OCI-LY3 (cell line): Measurements from ENCODE around the gene KDM4F.
"Not testable (repeated sequence)": the region's sequence is repeated elsewhere in the genome, so short reads cannot be mapped to it uniquely, and the experiment has no call there.

ENCODE experiments used
- H2AFZ ChIP-seq: fragments of 200-600, 300-600 bp; shearing (Covaris generic); 2 replicates; pipeline ENCODE4 v1.6.0; 2014; ENCODE audit warnings: antibody characterized with exemption, low read depth, low read length
- H3K27ac ChIP-seq: fragments of 200-600, 300-600 bp; sonication (generic); 2 replicates; pipeline ENCODE4 v1.5.1; 2014; ENCODE audit warnings: mild to moderate bottlenecking, low read length, moderate library complexity, mixed read lengths
- H3K27me3 ChIP-seq: fragments of 200-600, 300-600 bp; sonication (generic); 2 replicates; pipeline ENCODE4 v1.6.1; 2014; ENCODE audit warnings: low read depth, low read length, mixed read lengths
- H3K36me3 ChIP-seq: fragments of 200-600, 300-600 bp; sonication (generic); replicated peaks from 2 replicates; pipeline ENCODE3; 2014; ENCODE audit warnings: low read depth, low read length, mixed read lengths
- H3K4me1 ChIP-seq: fragments of 300-600, 200-600 bp; sonication (generic); 2 replicates; pipeline ENCODE4 v1.6.1; 2014; ENCODE audit warnings: low read length, mixed read lengths
- H3K4me2 ChIP-seq: fragments of 200-600, 300-600 bp; sonication (generic); 2 replicates; pipeline ENCODE4 v1.6.1; 2014; ENCODE audit warnings: low read length, mixed read lengths
- H3K4me3 ChIP-seq: fragments of 300-600, 200-600 bp; sonication (generic); 2 replicates; pipeline ENCODE4 v1.5.1; 2014; ENCODE audit warnings: antibody characterized with exemption, mild to moderate bottlenecking, low read length, moderate library complexity
- H3K79me2 ChIP-seq: fragments of 300-600, 200-600 bp; shearing (Covaris generic); 2 replicates; pipeline ENCODE4 v1.6.1; 2014; ENCODE audit warnings: mild to moderate bottlenecking, low read length, mixed read lengths
- H3K9ac ChIP-seq: fragments of 300-600, 200-600 bp; shearing (Covaris generic); 2 replicates; pipeline ENCODE4 v1.6.0; 2014; ENCODE audit warnings: mild to moderate bottlenecking, low read length, moderate library complexity
- H3K9me3 ChIP-seq: fragments of 200-600, 300-600 bp; shearing (Covaris generic); 2 replicates; pipeline ENCODE4 v1.6.1; 2014; ENCODE audit warnings: low read length, mixed read lengths; ENCODE audit not compliant: insufficient read depth
- H4K20me1 ChIP-seq: fragments of 200-600, 300-600 bp; sonication (generic); 2 replicates; pipeline ENCODE4 v1.6.1; 2016; ENCODE audit warnings: low read length, mixed read lengths; ENCODE audit not compliant: insufficient read depth
- EZH2phosphoT487 ChIP-seq: fragments of 200-600 bp; shearing (Covaris generic); IDR thresholded peaks from 2 replicates; pipeline ENCODE4 v1.6.1; 2018; ENCODE audit warnings: antibody characterized with exemption, mixed run types, low read depth
- TF ChIP-seq, protein P1 (sequence below): fragments of 200-600, 300-600 bp; sonication (generic); IDR thresholded peaks from 2 replicates; pipeline ENCODE4 v1.5.1; 2014; ENCODE audit warnings: antibody characterized with exemption, low read length, low read depth

KDM4F gene

DNA sequence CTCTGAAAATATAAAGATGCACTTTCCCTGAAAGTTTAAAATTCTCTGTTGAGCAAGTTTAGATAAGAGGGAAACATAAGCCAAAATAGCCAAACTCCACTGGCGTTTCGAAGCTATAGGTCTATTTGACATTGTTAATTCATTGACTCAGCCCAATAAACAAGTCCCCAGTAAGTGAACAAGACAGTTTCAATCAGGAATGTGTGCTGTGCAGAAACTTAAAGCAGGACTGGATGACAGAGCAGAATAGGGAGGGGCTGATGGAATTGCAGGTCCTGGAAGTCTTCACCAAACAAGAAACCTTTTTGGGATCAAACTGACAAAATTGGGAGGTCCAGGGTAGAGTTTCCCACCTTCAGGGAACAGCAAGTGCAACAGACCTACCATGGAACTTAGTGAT is 33.1 kb upstream of the KDM4F start:
- Histone ChIP-seq H3K9ac (no peak overlapping the region), H4K20me1 (no peaks in the 10 kb centered on the region), H3K27me3 (no peaks in the 10 kb centered on the region), H2AFZ (no peak overlapping the region), H3K27ac (no peak overlapping the region), H3K4me2 (no peak overlapping the region), H3K9me3 (no peaks in the 10 kb centered on the region), H3K4me3 (no peak overlapping the region), H3K79me2 (no peaks in the 10 kb centered on the region), H3K4me1 (no peaks in the 10 kb centered on the region), H3K36me3 (no peaks in the 10 kb centered on the region)
- TF ChIP-seq EZH2phosphoT487, result no peak
- TF ChIP-seq, protein P1, sequence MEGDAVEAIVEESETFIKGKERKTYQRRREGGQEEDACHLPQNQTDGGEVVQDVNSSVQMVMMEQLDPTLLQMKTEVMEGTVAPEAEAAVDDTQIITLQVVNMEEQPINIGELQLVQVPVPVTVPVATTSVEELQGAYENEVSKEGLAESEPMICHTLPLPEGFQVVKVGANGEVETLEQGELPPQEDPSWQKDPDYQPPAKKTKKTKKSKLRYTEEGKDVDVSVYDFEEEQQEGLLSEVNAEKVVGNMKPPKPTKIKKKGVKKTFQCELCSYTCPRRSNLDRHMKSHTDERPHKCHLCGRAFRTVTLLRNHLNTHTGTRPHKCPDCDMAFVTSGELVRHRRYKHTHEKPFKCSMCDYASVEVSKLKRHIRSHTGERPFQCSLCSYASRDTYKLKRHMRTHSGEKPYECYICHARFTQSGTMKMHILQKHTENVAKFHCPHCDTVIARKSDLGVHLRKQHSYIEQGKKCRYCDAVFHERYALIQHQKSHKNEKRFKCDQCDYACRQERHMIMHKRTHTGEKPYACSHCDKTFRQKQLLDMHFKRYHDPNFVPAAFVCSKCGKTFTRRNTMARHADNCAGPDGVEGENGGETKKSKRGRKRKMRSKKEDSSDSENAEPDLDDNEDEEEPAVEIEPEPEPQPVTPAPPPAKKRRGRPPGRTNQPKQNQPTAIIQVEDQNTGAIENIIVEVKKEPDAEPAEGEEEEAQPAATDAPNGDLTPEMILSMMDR, result no peak

DNA sequence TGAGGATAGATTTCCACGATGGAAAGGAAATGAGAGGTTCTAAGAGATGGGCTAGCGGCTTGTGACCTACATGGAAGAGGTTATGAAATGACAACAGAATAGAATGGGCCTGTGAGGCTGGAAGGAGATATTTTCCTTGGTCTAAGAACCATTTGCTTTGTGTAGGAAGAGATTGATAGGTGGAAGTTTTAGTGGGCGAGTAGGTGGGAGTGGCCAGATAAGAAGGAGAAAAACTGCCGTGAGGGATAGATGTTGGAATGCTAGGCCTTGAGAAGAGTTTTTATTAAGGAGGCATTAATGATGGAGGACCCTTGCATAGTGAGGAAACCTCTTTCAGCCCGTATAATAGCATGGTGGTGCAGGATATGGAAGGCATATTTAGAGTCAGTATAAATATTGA is 27.8 kb upstream of the KDM4F start:
- not testable (repeated sequence) for H3K9ac ChIP-seq, H3K36me3 ChIP-seq, H4K20me1 ChIP-seq, H3K27me3 ChIP-seq, H3K4me2 ChIP-seq, H3K4me3 ChIP-seq, H3K4me1 ChIP-seq, H3K9me3 ChIP-seq, H2AFZ ChIP-seq, H3K27ac ChIP-seq, H3K79me2 ChIP-seq

DNA sequence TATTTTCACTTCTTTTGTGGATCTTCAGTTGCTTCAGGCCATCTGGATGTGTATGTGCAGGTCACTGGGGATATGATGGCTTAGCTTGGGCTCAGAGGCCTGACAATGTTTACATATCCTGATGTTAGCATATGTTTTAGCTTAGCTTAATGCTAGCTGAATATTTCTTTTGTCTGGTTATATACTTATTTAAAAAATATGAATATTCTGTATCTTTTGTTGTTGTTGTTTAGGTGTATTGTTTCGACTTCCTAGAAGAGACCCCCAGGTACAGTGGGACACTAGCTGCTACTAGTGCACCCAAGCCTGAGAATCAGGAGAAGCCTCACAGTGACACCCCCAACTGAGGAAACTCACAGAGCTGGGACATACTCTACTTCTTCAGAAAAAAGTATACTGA is 24.3 kb upstream of the KDM4F start, which contains the start of gene KDM4E:
Gene KDM4E, plus strand, starts transcription at position 301 of the 400 bp plus-strand sequence. CDS start 300 bp downstream, outside the sequence.
- no peak within 1 kb of the TSS for H2AFZ ChIP-seq
- no peak within 1 kb of the TSS for H3K4me2 ChIP-seq

DNA sequence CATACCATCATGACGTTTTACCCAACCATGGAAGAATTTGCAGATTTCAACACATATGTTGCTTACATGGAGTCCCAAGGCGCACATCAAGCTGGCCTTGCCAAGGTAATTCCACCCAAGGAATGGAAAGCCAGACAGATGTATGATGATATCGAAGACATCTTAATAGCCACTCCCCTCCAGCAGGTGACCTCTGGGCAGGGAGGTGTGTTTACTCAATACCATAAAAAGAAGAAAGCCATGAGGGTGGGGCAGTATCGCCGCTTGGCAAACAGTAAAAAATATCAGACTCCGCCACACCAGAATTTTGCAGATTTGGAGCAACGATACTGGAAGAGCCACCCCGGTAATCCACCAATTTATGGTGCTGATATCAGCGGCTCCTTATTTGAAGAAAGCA is 23.6 kb upstream of the KDM4F start:
- H4K20me1 ChIP-seq, H3K4me3 ChIP-seq, H3K4me2 ChIP-seq, H3K4me1 ChIP-seq, H3K27ac ChIP-seq, H2AFZ ChIP-seq, H3K36me3 ChIP-seq, H3K27me3 ChIP-seq, H3K79me2 ChIP-seq, H3K9ac ChIP-seq, H3K9me3 ChIP-seq: not testable (repeated sequence)

More for the DNA sequence above, 24.3 kb upstream of the KDM4F start, which contains the start of gene KDM4E:
- H3K36me3 ChIP-seq, result no peaks in the 10 kb centered on the region
- H3K4me3 ChIP-seq, result no peak within 1 kb of the TSS
- no peak for TF ChIP-seq EZH2phosphoT487
- TF ChIP-seq, protein P1, result no peak
- no peaks in the 10 kb centered on the region for H3K4me1 ChIP-seq
- no peaks in the 10 kb centered on the region for H4K20me1 ChIP-seq
- no peak within 1 kb of the TSS for H3K27ac ChIP-seq
- no peak within 1 kb of the TSS for H3K9ac ChIP-seq
- no peaks in the 10 kb centered on the region for H3K27me3 ChIP-seq
- H3K79me2 ChIP-seq, result no peaks in the 10 kb centered on the region
- no peaks in the 10 kb centered on the region for H3K9me3 ChIP-seq

DNA sequence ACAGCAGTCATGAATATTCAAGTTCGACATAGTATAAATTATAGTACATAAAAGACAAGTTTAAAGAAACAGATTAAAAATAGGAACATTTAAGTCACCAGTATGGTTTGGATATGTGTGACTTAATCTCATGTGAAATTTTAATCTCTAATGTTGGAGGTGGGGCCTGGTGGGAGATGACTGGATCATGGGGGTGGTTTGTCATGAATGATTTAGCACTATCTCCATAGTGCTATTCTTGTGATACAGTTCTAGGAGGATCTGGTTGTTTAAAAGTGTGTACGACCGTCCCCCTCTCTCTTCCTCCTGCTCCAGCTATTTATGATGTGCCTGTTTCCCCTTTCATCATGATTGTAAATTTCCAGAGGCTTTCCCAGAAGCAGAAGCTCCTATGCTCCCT is 20.9 kb upstream of the KDM4F start:
- H3K36me3 ChIP-seq, result no peaks in the 10 kb centered on the region
- no peaks in the 10 kb centered on the region for H3K79me2 ChIP-seq
- no peak for TF ChIP-seq EZH2phosphoT487
- TF ChIP-seq, protein P1, result no peak
- H4K20me1 ChIP-seq, result no peaks in the 10 kb centered on the region
- H3K27ac ChIP-seq, result no peak overlapping the region
- no peak overlapping the region for H3K4me2 ChIP-seq
- no peaks in the 10 kb centered on the region for H3K9me3 ChIP-seq
- H3K27me3 ChIP-seq, result no peaks in the 10 kb centered on the region
- H2AFZ ChIP-seq, result no peak overlapping the region
- no peak overlapping the region for H3K4me3 ChIP-seq
- H3K4me1 ChIP-seq, result no peaks in the 10 kb centered on the region
- H3K9ac ChIP-seq, result no peak overlapping the region
